ENCODE results near the gene TRIM32.

The TRIM32 gene

GRCh38 chr9:116705531-116705930, 18.4 kb downstream of the TRIM32 start:
- DNase-seq (ENCODE audit: low read depth) = no peak

DNA sequence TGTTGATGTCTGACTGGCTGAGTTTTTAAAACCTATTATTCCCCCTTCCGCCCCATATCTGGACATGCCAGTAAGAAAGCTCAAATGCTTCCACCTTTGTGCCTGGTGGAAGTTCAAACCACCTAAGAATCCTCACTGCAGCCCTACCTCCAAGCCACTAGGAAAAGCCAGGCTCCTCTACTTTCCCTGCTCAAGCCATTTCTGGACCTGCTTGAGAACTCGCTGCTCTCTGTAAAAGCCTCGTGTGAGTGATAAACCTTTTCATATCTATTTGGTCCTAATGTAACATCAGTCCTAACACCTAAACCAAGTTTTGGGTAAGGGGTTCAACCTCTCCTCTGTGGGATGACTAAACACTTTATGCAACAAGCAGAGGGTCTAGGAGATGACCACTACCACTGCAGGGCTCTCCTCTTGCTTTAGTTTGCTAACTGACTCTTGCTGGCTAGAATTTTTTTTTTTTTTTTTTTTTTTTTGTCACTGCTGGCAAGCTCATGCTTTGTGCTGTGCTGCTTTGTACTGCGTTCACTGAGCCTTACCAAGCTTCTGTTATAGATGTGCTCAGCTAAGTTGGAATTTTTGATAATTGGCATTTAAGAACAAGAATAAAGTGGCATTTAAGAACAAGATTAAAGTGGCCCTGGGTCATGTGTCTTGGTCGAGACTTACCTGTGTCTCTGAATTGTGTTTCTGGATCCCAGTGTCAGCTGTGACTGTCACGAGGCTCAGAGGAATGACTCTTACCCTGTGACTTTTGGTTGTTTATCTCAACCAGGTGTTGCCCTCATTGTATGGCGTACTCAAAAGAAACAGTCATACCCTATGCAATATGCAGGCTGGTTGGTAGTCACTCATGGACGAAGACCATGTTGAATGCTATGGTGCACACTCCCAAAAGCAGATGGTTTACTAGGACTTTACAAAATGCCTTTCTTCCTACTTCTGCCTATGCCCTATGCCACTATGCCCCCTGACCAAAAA, 19.5 kb downstream of the TRIM32 start:
- no peak for DNase-seq (ENCODE audit: low read depth)

- no peak for DNase-seq (ENCODE audit: low read depth)
These were observed 25.7 kb downstream of the TRIM32 start for GRCh38 chr9:116712781-116713180.

DNA sequence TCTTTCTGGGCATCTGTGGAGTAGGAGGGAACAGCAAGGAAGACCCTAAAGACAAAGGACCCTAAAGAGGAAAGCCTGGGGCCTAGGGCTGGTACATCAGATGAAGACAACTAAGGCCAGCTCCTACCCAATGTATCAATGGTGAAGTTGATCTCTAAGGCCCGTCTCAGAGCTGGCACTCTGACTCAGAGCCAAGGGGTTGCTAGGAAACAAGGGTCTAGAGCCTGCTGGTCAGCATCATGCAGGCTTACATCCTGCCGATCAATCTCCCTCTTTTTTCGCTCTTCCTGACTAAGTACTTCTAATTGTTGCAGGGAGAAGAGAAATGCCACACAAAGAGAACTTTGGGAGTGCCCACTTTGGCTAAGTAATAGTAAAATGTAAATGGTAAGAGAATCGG, 26.2 kb downstream of the TRIM32 start:
- DNase-seq (ENCODE audit: low read depth) = no peak

DNA sequence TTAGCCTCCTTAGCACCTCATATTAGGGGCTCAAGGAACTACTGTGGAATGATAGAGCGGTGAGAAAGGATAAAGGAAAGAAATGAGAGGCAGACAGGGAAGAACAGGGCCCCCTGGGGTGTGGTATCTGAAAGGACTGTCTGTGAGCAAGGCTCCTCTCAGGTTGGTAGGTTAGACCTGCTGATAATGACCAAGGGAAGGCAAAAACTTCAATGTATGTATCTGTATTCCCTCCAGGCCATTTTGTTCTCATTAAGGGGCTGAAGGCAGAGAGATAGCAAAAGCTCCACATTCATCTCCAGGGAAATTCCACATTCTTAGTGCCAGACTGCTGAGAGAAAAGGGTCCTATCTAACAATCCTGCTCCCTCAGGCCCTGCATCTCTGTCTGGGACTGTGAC, 28.6 kb downstream of the TRIM32 start:
- no peak for DNase-seq (ENCODE audit: low read depth)

- no peak for DNase-seq (ENCODE audit: low read depth)
These were observed 29.3 kb downstream of the TRIM32 start for GRCh38 chr9:116716438-116716837.

DNA sequence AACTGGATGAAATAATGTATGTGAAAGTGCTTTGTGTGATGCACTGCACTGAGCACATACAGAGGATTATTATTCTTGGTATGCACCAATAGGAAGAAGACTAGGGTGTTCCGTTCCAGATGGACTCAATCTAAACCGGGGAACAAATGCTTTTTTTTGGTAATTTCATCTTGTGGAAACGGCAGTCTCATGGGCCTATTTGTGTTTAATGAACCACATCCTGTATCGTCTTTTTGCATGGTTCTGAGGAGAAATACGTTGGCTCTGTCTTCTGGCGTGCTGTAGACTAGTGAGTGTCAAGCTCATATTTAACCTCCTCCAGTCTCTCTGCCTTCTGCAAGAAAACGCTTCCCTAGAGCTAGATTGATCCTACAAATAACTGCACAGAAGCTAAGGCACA, 30.0 kb downstream of the TRIM32 start:
- no peak for DNase-seq (ENCODE audit: low read depth)

DNA sequence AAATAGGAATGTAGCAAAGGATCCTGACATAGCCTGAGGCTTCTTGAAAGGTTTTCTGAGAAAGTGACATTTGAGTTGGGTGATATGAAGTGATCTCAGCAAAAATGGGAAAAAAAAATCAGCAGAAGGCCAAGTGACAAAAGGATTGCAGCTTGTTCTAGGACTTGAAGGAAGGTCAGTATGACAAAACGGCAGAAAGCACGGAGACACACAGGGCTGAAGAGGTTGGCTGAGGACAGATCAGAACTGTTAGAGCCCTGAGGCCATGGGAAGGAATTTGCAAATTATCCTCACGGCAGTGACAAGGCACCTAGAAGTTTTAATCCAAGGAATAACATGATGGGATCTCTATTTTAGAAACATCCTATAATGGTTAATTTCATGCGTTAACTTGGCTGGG, 31.0 kb downstream of the TRIM32 start:
- no peak for DNase-seq (ENCODE audit: low read depth)

DNA sequence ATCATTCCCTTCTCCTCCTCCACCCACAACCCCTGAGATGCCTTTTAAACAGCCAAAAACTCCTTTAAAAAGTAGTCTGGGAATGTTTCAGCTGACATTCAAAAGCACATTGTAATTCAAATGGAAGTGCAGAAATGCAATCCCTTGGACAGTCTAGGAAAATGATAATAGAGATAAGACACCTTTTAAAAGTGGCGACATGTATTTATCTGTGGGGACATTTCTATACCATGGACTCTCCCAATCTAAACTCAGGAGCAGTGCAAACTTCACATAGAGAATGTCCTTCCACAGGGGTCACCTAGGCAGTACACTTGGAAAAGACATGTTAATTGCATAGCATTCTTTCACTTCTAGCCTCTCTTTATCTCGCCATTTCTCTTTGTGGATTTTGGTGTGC, 33.0 kb downstream of the TRIM32 start:
- DNase-seq (ENCODE audit: low read depth) = no peak

- no peak for DNase-seq (ENCODE audit: low read depth)
These were observed 34.3 kb downstream of the TRIM32 start for GRCh38 chr9:116721411-116721810.

DNA sequence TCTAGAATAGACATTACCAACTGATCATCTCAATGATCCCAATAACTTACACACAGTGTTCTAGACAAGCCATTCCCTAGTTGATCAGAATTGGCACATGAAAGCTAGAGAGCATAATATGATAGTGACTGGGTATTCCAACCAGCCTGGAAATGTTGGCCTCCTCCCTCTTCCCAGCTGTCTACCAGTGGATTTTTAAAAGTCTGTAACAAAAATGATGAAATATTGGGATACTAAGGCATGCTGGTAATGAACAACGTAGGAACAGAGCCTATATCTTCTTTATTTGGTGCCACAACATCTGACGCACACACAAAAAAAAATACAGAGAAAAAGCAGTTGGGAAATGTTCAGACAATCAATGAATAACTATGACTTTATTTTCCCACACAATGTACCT, 34.8 kb downstream of the TRIM32 start:
- no peak for DNase-seq (ENCODE audit: low read depth)

DNA sequence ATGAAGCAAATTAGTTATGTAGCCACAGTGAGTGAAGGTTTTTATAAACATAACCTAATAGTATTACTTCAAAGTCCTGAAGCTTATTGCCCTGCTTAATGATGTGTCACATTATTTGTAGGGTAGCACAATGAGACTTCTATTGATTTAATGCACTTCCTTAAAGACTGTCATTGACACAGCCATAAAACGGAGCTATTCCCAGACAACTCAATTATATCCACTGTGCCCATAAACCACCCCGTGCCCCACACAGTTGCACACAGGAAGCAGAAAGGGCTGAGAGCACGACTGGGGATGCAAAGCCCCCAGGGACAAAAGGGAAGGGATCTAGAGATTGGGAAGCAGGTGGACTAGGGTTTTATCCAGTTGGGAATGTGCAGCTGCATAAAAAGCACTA, 37.0 kb downstream of the TRIM32 start:
- DNase-seq (ENCODE audit: low read depth) = no peak

DNA sequence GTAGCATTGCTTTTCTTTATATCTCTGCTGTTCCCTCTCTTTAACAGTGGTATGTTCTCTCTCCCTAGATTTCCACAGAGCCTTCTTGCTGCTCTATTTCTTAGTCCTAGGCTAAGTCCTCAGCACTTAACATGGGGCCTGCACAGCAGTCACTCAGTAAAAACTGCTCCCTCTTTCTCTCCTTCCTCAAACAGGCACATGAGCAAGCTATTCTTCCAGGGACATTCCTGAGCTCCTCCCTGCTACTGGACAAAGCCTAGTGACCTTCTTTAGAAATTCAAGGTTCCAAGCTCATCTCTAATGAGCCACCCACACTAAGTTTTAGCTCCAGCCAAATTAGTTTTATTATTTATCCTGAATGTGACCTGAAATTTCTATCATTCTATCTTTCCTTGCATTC, 39.5 kb downstream of the TRIM32 start:
- no peak for DNase-seq (ENCODE audit: low read depth)

- DNase-seq (ENCODE audit: low read depth) = no peak
These were observed 46.0 kb downstream of the TRIM32 start for GRCh38 chr9:116733010-116733641.

DNA sequence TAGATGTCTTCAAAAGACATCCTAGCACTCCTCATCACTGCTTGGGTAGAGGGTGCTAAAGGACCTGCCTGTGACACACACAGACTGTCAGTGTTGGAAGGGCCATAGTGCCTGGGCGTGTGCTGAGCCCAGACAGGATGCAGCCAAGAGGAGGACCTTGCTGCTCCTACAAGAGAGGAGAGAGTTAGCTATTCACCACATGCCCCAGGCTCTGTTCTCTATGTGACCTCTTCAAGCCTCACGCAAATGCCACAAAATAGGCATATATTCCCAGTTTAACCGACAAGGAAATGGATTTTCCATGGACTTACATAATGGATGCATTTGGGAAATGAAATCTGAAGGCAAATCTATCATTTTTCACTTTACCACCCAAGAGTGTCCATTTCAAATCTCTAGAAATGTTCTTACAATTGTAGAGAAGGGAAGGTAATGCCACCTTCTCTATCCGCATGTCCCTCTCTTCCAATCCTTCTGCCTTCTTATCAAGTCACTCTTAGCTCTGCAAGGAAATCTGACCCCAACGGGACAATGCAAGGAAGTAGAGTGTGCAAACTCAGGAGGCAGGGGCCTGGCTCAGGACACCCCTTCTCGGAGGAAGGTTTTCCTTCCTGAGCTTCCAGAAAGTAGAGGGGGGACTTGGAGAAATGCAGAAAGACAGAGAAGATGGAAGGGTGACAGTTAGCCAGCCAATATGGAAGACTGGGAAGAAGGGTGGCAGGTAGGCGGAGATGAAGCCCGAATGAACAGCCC, 49.5 kb downstream of the TRIM32 start:
- DNase-seq (ENCODE audit: low read depth) = no peak

- DNase-seq (ENCODE audit: low read depth) = peak; percentile 1
These were observed 50.0 kb downstream of the TRIM32 start for GRCh38 chr9:116737152-116737546.

GRCh38 chr9:116741086-116741740, 54.1 kb downstream of the TRIM32 start:
- DNase-seq (ENCODE audit: low read depth) = no peak

DNA sequence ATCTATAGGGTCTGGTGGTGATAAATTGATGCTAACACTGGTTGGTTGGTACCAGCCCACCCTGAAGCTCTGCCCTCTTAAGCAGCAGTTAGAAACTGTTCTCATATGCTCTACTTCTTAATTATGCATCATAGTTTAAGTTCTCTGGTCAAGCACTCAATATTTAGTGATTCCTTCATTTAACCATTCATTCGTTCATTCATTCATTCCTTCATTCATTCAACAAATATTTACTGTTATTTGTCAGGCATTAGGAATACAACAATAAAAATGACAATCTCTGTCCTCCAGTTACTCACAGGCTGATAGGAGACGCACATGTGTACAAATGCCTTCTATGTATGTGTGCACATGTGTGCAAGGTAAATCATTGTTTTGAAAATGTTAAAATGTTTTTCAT, 54.6 kb downstream of the TRIM32 start:
- no peak for DNase-seq (ENCODE audit: low read depth)

GRCh38 chr9:116749176-116749575, 62.1 kb downstream of the TRIM32 start:
- no peak for DNase-seq (ENCODE audit: low read depth)

- DNase-seq (ENCODE audit: low read depth) = no peak
These were observed 62.7 kb downstream of the TRIM32 start for GRCh38 chr9:116749772-116750171.

DNA sequence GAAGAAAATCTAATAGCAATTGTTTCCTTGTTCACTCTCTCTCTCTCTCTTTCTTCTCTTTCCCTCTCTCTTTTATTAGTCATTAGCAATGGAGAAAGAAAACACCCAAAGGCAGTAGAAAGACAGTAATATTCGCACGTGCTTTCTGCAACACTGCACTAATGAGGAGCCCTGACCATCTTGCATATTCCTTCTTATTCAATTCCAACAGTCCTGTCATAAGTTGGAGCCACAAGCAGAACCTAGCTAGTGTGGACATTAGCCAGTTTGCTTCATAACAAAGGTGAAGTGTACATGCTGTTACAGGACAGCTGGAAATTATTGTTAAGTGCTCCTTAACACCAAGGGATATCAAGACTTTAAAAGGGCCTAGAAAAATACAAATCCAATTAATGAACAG, 63.4 kb downstream of the TRIM32 start:
- DNase-seq (ENCODE audit: low read depth) = no peak

Data from T-helper 22 cell (primary cell).